Measurements from ENCODE around the gene MED13.

GRCh38 chr17:62090021-62090824, 25.1 kb upstream of the MED13 start:
- no peak for TF ChIP-seq POLR2A (IDR thresholded peaks at IDR 0.05)
- no peak for TF ChIP-seq POLR2AphosphoS5 (IDR thresholded peaks at IDR 0.05)
- TF ChIP-seq CTCF (IDR thresholded peaks at IDR 0.05) = no peak

Measured in stomach (tissue), 4 donors.